Measurements from ENCODE around the gene CARD10. TPM values are rescaled to one million over a fixed set of nuclear protein-coding genes. Genes with fewer than 3 reads are reported as not detected.

CARD10 gene
- total RNA-seq, 5 donors from 2014 or later (not counting 1 experiment from before 2014, with no cell fraction given), result 0.44 to 0.79 (median 0.52) TPM; not detected in 1

GRCh38 chr22:37515901-37516300, 3.3 kb downstream of the CARD10 start:
- Histone ChIP-seq H3K36me3 (ENCODE audit: control insufficient read depth in 2 of 2, extremely low read depth in 1 of 2, insufficient read depth in 1 of 2, low read length in 1 of 2) (no peaks in the 10 kb centered on the region), H3K4me1 (ENCODE audit: control insufficient read depth in 1 of 2, extremely low read depth in 1 of 2, insufficient read depth in 2 of 2, low read length in 2 of 2) (peaks cover 2 to 10% of the 10 kb centered on the region in 2 experiments), H3K9me3 (no peaks in the 10 kb centered on the region), H3K27ac (ENCODE audit: low read length) (no peak overlapping the region), H3K4me3 (ENCODE audit: control insufficient read depth in 1 of 2, extremely low read depth in 1 of 2, low read length in 1 of 2) (no peak overlapping the region), H3K27me3 (replicated peaks in 1 of 2; ENCODE audit: control insufficient read depth in 2 of 2, extremely low read depth in 1 of 2, insufficient read depth in 2 of 2, low read length in 1 of 2) (peaks cover 5 to 26% of the 10 kb centered on the region in 2 experiments)
- Mint-ChIP-seq H3K9me3 (no peaks in the 10 kb centered on the region), H3K4me1 (peaks cover 7 to 12% (median 7%) of the 10 kb centered on the region in 3 donors), H3K36me3 (no peaks in the 10 kb centered on the region), H3K4me3 (no peak overlapping the region), H3K27me3 (peaks cover 12 to 15% of the 10 kb centered on the region in 2 donors), H3K27ac (no peak overlapping the region)
- ATAC-seq (replicated peaks in 1 of 4) (no peak), DNase-seq (no peak)
- 92% methylated on average over 18 of the region's 23 CpGs for WGBS (ENCODE audit: insufficient coverage)
- CTCF ChIA-PET, result no interaction called here
- POLR2A ChIA-PET, result no interaction called here

GRCh38 chr22:37514526-37515051, 4.6 kb downstream of the CARD10 start:
- H3K4me1 ChIP-seq (ENCODE audit: control insufficient read depth in 1 of 2, extremely low read depth in 1 of 2, insufficient read depth in 2 of 2, low read length in 2 of 2), result peaks cover 0 to 5% of the 10 kb centered on the region in 2 experiments
- no peak for ATAC-seq (replicated peaks in 1 of 4)
- 82% methylated on average over 14 of the region's 15 CpGs for WGBS (ENCODE audit: insufficient coverage)
- Mint-ChIP-seq H3K9me3 (no peaks in the 10 kb centered on the region), H3K4me1 (peaks cover 3 to 7% (median 7%) of the 10 kb centered on the region in 3 donors), H3K27ac (no peak overlapping the region), H3K4me3 (no peak overlapping the region), H3K36me3 (no peaks in the 10 kb centered on the region), H3K27me3 (peaks cover 5 to 8% of the 10 kb centered on the region in 2 donors)
- H3K36me3 ChIP-seq (ENCODE audit: control insufficient read depth in 2 of 2, extremely low read depth in 1 of 2, insufficient read depth in 1 of 2, low read length in 1 of 2), result no peaks in the 10 kb centered on the region
- H3K9me3 ChIP-seq, result no peaks in the 10 kb centered on the region
- DNase-seq, result no peak
- ChIA-PET POLR2A (no interaction called here), CTCF (no interaction called here)
- H3K4me3 ChIP-seq (ENCODE audit: control insufficient read depth in 1 of 2, extremely low read depth in 1 of 2, low read length in 1 of 2), result no peak overlapping the region
- H3K27ac ChIP-seq (ENCODE audit: low read length), result no peak overlapping the region
- peaks cover 0 to 20% of the 10 kb centered on the region in 2 experiments for H3K27me3 ChIP-seq (replicated peaks in 1 of 2; ENCODE audit: control insufficient read depth in 2 of 2, extremely low read depth in 1 of 2, insufficient read depth in 2 of 2, low read length in 1 of 2)

DNA sequence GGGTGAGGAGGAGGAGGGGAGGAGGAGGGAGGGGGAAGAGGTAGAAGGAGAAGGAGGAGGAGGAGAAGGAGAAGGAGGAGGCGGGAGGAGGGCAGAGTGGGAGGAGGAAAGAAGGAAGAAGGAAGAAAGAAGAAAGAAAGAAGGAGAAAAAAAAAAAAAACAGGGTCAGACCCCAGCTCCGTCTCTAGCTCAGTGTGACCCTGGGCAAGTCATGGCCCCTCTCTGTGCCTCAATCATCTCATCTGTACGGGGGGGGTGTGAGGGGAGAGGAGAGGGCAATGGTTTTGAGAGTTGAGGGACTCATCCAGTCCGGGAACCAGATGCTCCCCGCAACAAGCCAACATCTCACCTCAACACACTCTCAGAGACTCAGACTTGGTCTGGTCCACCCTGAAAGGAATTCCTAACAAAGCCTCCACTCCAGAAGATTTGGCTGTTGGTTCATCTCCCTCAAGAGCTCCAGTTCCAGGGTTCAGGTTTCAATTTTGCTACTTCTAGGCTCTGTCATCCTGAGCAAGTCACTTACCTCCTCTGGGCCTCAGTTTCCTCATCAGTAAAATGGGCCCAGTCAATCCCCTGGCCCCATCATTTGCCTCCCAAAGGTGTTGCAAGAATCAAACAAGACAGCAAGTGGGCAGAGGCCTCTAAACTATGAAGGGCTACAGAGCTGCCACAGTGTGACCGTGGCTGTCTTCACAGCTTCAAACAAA, 7.7 kb downstream of the CARD10 start:
- ATAC-seq (replicated peaks in 1 of 4) (no peak), DNase-seq (no peak)
- Mint-ChIP-seq H3K36me3 (no peaks in the 10 kb centered on the region), H3K27me3 (no peaks in the 10 kb centered on the region), H3K9me3 (no peaks in the 10 kb centered on the region), H3K27ac (no peak overlapping the region), H3K4me3 (no peak overlapping the region), H3K4me1 (no peaks in the 10 kb centered on the region)
- 80% methylated on average over 1 of the region's 6 CpGs for WGBS (ENCODE audit: insufficient coverage)
- CTCF ChIA-PET, result no interaction called here
- H3K4me1 ChIP-seq (ENCODE audit: control insufficient read depth in 1 of 2, extremely low read depth in 1 of 2, insufficient read depth in 2 of 2, low read length in 2 of 2), result no peaks in the 10 kb centered on the region
- POLR2A ChIA-PET, result interaction anchor here in 1 of 2 donors (0.7 kb wide), 1 partner anchor 1991 kb away, joined by 8 read pairs; no protein-coding TSS in a partner anchor
- H3K27me3 ChIP-seq (replicated peaks in 1 of 2; ENCODE audit: control insufficient read depth in 2 of 2, extremely low read depth in 1 of 2, insufficient read depth in 2 of 2, low read length in 1 of 2), result peaks cover 0 to 19% of the 10 kb centered on the region in 2 experiments
- H3K36me3 ChIP-seq (ENCODE audit: control insufficient read depth in 2 of 2, extremely low read depth in 1 of 2, insufficient read depth in 1 of 2, low read length in 1 of 2), result no peaks in the 10 kb centered on the region
- no peak overlapping the region for H3K27ac ChIP-seq (ENCODE audit: low read length)
- no peak overlapping the region for H3K4me3 ChIP-seq (ENCODE audit: control insufficient read depth in 1 of 2, extremely low read depth in 1 of 2, low read length in 1 of 2)
- no peaks in the 10 kb centered on the region for H3K9me3 ChIP-seq

- H3K27me3 Mint-ChIP-seq, result no peaks in the 10 kb centered on the region
- Histone ChIP-seq H3K36me3 (ENCODE audit: control insufficient read depth in 2 of 2, extremely low read depth in 1 of 2, insufficient read depth in 1 of 2, low read length in 1 of 2) (no peaks in the 10 kb centered on the region), H3K9me3 (no peaks in the 10 kb centered on the region), H3K4me1 (ENCODE audit: control insufficient read depth in 1 of 2, extremely low read depth in 1 of 2, insufficient read depth in 2 of 2, low read length in 2 of 2) (no peaks in the 10 kb centered on the region), H3K27me3 (replicated peaks in 1 of 2; ENCODE audit: control insufficient read depth in 2 of 2, extremely low read depth in 1 of 2, insufficient read depth in 2 of 2, low read length in 1 of 2) (peaks cover 0 to 19% of the 10 kb centered on the region in 2 experiments), H3K27ac (ENCODE audit: low read length) (no peak overlapping the region), H3K4me3 (ENCODE audit: control insufficient read depth in 1 of 2, extremely low read depth in 1 of 2, low read length in 1 of 2) (no peak overlapping the region)
- 84% methylated on average over 9 of the region's 10 CpGs for WGBS (ENCODE audit: insufficient coverage)
- H3K4me1 Mint-ChIP-seq, result no peaks in the 10 kb centered on the region
- no peak overlapping the region for H3K4me3 Mint-ChIP-seq
- no peaks in the 10 kb centered on the region for H3K36me3 Mint-ChIP-seq
- ATAC-seq (replicated peaks in 1 of 4), result no peak
- ChIA-PET CTCF (no interaction called here), POLR2A (no interaction called here)
- DNase-seq, result no peak
- no peaks in the 10 kb centered on the region for H3K9me3 Mint-ChIP-seq
- H3K27ac Mint-ChIP-seq, result no peak overlapping the region
Measured at GRCh38 chr22:37510091-37510490, 9.1 kb downstream of the CARD10 start.

GRCh38 chr22:37509059-37509860, 10.0 kb downstream of the CARD10 start:
- Histone ChIP-seq H3K9me3 (no peaks in the 10 kb centered on the region), H3K27ac (ENCODE audit: low read length) (no peak overlapping the region), H3K27me3 (replicated peaks in 1 of 2; ENCODE audit: control insufficient read depth in 2 of 2, extremely low read depth in 1 of 2, insufficient read depth in 2 of 2, low read length in 1 of 2) (peaks cover 0 to 19% of the 10 kb centered on the region in 2 experiments), H3K4me3 (ENCODE audit: control insufficient read depth in 1 of 2, extremely low read depth in 1 of 2, low read length in 1 of 2) (no peak overlapping the region), H3K36me3 (ENCODE audit: control insufficient read depth in 2 of 2, extremely low read depth in 1 of 2, insufficient read depth in 1 of 2, low read length in 1 of 2) (no peaks in the 10 kb centered on the region), H3K4me1 (ENCODE audit: control insufficient read depth in 1 of 2, extremely low read depth in 1 of 2, insufficient read depth in 2 of 2, low read length in 2 of 2) (no peaks in the 10 kb centered on the region)
- H3K4me1 Mint-ChIP-seq, result no peaks in the 10 kb centered on the region
- H3K9me3 Mint-ChIP-seq, result no peaks in the 10 kb centered on the region
- DNase-seq, result no peak
- POLR2A ChIA-PET, result no interaction called here
- CTCF ChIA-PET, result interaction anchor here in 1 of 2 donors (0.5 kb wide), 1 partner anchor 27 kb away, joined by 5 read pairs; no protein-coding TSS in a partner anchor
- WGBS (ENCODE audit: insufficient coverage), result 94% methylated on average over 2 of the region's 10 CpGs
- no peak overlapping the region for H3K27ac Mint-ChIP-seq
- no peak for ATAC-seq (replicated peaks in 1 of 4)
- H3K4me3 Mint-ChIP-seq, result no peak overlapping the region
- no peaks in the 10 kb centered on the region for H3K36me3 Mint-ChIP-seq
- no peaks in the 10 kb centered on the region for H3K27me3 Mint-ChIP-seq

- H3K4me3 Mint-ChIP-seq, result no peak overlapping the region
- no peak overlapping the region for H3K4me3 ChIP-seq (ENCODE audit: control insufficient read depth in 1 of 2, extremely low read depth in 1 of 2, low read length in 1 of 2)
- H3K9me3 ChIP-seq, result no peaks in the 10 kb centered on the region
- ChIA-PET POLR2A (no interaction called here), CTCF (interaction anchor here in 1 of 2 donors (0.5 kb wide), 1 partner anchor 27 kb away, joined by 5 read pairs; no protein-coding TSS in a partner anchor)
- ATAC-seq (replicated peaks in 1 of 4), result no peak
- no peak overlapping the region for H3K27ac ChIP-seq (ENCODE audit: low read length)
- H3K27me3 ChIP-seq (replicated peaks in 1 of 2; ENCODE audit: control insufficient read depth in 2 of 2, extremely low read depth in 1 of 2, insufficient read depth in 2 of 2, low read length in 1 of 2), result peaks cover 0 to 27% of the 10 kb centered on the region in 2 experiments
- H3K27me3 Mint-ChIP-seq, result no peaks in the 10 kb centered on the region
- no peak overlapping the region for H3K27ac Mint-ChIP-seq
- H3K36me3 ChIP-seq (ENCODE audit: control insufficient read depth in 2 of 2, extremely low read depth in 1 of 2, insufficient read depth in 1 of 2, low read length in 1 of 2), result no peaks in the 10 kb centered on the region
- H3K36me3 Mint-ChIP-seq, result no peaks in the 10 kb centered on the region
- no peaks in the 10 kb centered on the region for H3K4me1 ChIP-seq (ENCODE audit: control insufficient read depth in 1 of 2, extremely low read depth in 1 of 2, insufficient read depth in 2 of 2, low read length in 2 of 2)
- WGBS (ENCODE audit: insufficient coverage), result 96% methylated on average over 13 of the region's 22 CpGs
- H3K9me3 Mint-ChIP-seq, result no peaks in the 10 kb centered on the region
- DNase-seq, result no peak
- no peaks in the 10 kb centered on the region for H3K4me1 Mint-ChIP-seq
Measured at GRCh38 chr22:37508431-37508992, 10.7 kb downstream of the CARD10 start.

All from T-cell (primary cell).